Right renal cortex interstitium (tissue), 3 donors: ENCODE measurements around the gene TRIOBP. TPM values are rescaled to one million over a fixed set of nuclear protein-coding genes. Genes with fewer than 3 reads are reported as not detected.

Source experiments
- DNase-seq, 3 donors: peaks; one replicate each; pipeline ENCODE4 v3.0.0-alpha.2; 2013; ENCODE audit warnings: low read depth in 3 of 3, low spot score in 2 of 3
- polyA plus RNA-seq, 3 donors: library from polyadenylated mRNA; unstranded; fragments of 120-200 nt; gene quantifications; one replicate each; pipeline ENCODE4 v1.2.1, GENCODE V29; 2013; ENCODE audit not compliant: insufficient read length in 3 of 3

The TRIOBP gene
- polyA plus RNA-seq, 3 donors, result 55.9 to 67.6 (median 59.4) TPM

- no peak for DNase-seq
Measured at GRCh38 chr22:37816543-37817180, 119.8 kb downstream of the TRIOBP start.

- DNase-seq, result no peak
Measured at GRCh38 chr22:37817705-37818408, 121.0 kb downstream of the TRIOBP start.

- no peak for DNase-seq
Measured at GRCh38 chr22:37818409-37819104, 121.7 kb downstream of the TRIOBP start.

- DNase-seq, result no peak
Measured at GRCh38 chr22:37819105-37819433, 122.2 kb downstream of the TRIOBP start.

- no peak for DNase-seq
Measured at GRCh38 chr22:37820350-37820749, 123.5 kb downstream of the TRIOBP start.

GRCh38 chr22:37822079-37822833 lies 125.4 kb downstream of the TRIOBP start:
- no peak for DNase-seq

- no peak for DNase-seq
Measured at GRCh38 chr22:37823134-37823985, 126.5 kb downstream of the TRIOBP start, which contains the start of gene GALR3. TSS of gene GALR3 (plus strand) at chr22:37823382. CDS start at chr22:37823407, 25 bp downstream.

- no peak for DNase-seq
Measured at GRCh38 chr22:37824674-37825641, 128.1 kb downstream of the TRIOBP start.

Other genes starting within 250 kb of the TRIOBP start
- gene MFNG, start 210.7 kb upstream of the TRIOBP start, polyA plus RNA-seq, result 1 to 10 TPM; 4.6 to 8.4 (median 6.3) TPM
- 10 to 100 TPM; 16.2 to 18.0 (median 16.4) TPM for gene CARD10, start 177.6 kb upstream of the TRIOBP start, polyA plus RNA-seq
- 10 to 100 TPM; 32.3 to 36.9 (median 36.7) TPM for gene CDC42EP1, start 136.6 kb upstream of the TRIOBP start, polyA plus RNA-seq
- 10 to 100 TPM; 36.0 to 40.6 (median 39.5) TPM for gene LGALS2, start 117.0 kb upstream of the TRIOBP start, polyA plus RNA-seq
- 10 to 100 TPM; 37.6 to 44.5 (median 38.9) TPM for gene GGA1, start 88.2 kb upstream of the TRIOBP start, polyA plus RNA-seq
- gene SH3BP1, start 57.4 kb upstream of the TRIOBP start, polyA plus RNA-seq, result 10 to 100 TPM; 19.7 to 26.6 (median 21.1) TPM
- gene PDXP, start 38.3 kb upstream of the TRIOBP start, polyA plus RNA-seq, result 10 to 100 TPM; 16.4 to 17.7 (median 16.8) TPM
- 100 to 1,000 TPM; 308 to 363 (median 348) TPM for gene LGALS1, start 21.4 kb upstream of the TRIOBP start, polyA plus RNA-seq
- 10 to 100 TPM; 17.4 to 17.8 (median 17.8) TPM for gene NOL12, start 10.7 kb upstream of the TRIOBP start, polyA plus RNA-seq
- 10 to 100 TPM; 12.4 to 14.3 (median 12.6) TPM for gene GCAT, start 110.9 kb downstream of the TRIOBP start, polyA plus RNA-seq
- not detected for gene GALR3, start 126.3 kb downstream of the TRIOBP start, polyA plus RNA-seq
- 10 to 100 TPM; 22.7 to 27.1 (median 26.4) TPM for gene ANKRD54, start 147.3 kb downstream of the TRIOBP start, polyA plus RNA-seq
- 1,000 to 10,000 TPM; 1,125 to 1,137 (median 1,131) TPM for gene EIF3L, start 152.4 kb downstream of the TRIOBP start, polyA plus RNA-seq
- 10 to 100 TPM; 24.4 to 28.9 (median 27.2) TPM for gene MICALL1, start 209.2 kb downstream of the TRIOBP start, polyA plus RNA-seq